ENCODE data around the gene OR51F1. TPM values are rescaled to one million over a fixed set of nuclear protein-coding genes. Genes with fewer than 3 reads are reported as not detected.

Gene OR51F1
- total and polyA plus RNA-seq, 2 of the 4 experiments (the other 2 are of a cell fraction), result not detected

- Histone ChIP-seq H4K91ac (ENCODE audit: insufficient read depth, low read depth, low read length) (no peak overlapping the region), H3K23ac (ENCODE audit: low read depth, low read length) (no peak overlapping the region), H3K4me1 (ENCODE audit: control insufficient read depth, insufficient read depth, low read length) (no peaks in the 10 kb centered on the region), H3K4ac (ENCODE audit: low read depth, low read length) (no peak overlapping the region), H3K27ac (ENCODE audit: insufficient read depth, low read length) (no peak overlapping the region), H4K20me1 (ENCODE audit: insufficient read depth, low read length) (no peaks in the 10 kb centered on the region), H3K4me3 (ENCODE audit: insufficient read depth, low read depth, low read length) (no peak overlapping the region), H3K79me1 (ENCODE audit: low read depth in 1 of 2, low read length in 2 of 2) (no peaks in the 10 kb centered on the region), H2BK5ac (ENCODE audit: low read depth, low read length, poor library complexity, severe bottlenecking) (no peak overlapping the region), H3K18ac (ENCODE audit: low read depth, low read length) (no peak overlapping the region), H2BK20ac (ENCODE audit: low read depth, low read length) (no peak overlapping the region), H3K27me3 (ENCODE audit: control insufficient read depth, insufficient read depth, low read length) (no peaks in the 10 kb centered on the region; the same call in 1 of the 2 replicates), H2BK15ac (ENCODE audit: low read depth, low read length) (no peak overlapping the region), H3K14ac (replicated peaks; ENCODE audit: low read depth, low read length) (no peak overlapping the region), H2AK9ac (replicated peaks; ENCODE audit: low read depth, low read length, poor library complexity) (no peak overlapping the region), H3K56ac (ENCODE audit: extremely low read depth, insufficient read depth, low read length) (no peak overlapping the region), H2AFZ (replicated peaks; ENCODE audit: low read length, poor library complexity) (no peak overlapping the region), H2AK5ac (ENCODE audit: low read depth, low read length) (no peak overlapping the region), H3K4me2 (ENCODE audit: low read depth, low read length) (no peak overlapping the region), H2BK120ac (ENCODE audit: low read depth, low read length) (no peak overlapping the region), H3K36me3 (ENCODE audit: control insufficient read depth, insufficient read depth, low read length) (no peaks in the 10 kb centered on the region), H4K5ac (ENCODE audit: low read depth, low read length) (no peak overlapping the region), H3K9ac (ENCODE audit: low read depth, low read length) (no peak overlapping the region), H3K9me1 (ENCODE audit: insufficient read depth, low read length) (no peaks in the 10 kb centered on the region), H4K8ac (ENCODE audit: low read depth in 2 of 2, low read length in 2 of 2) (no peak overlapping the region), H3K9me3 (ENCODE audit: control insufficient read depth, insufficient read depth, low read length) (no peaks in the 10 kb centered on the region)
- intact Hi-C loops (cut with micrococcal nuclease) (no loop called here), dilution Hi-C loops (cut with HindIII; ENCODE audit: low sequenced_read_pairs, unreplicated experiment) (no loop called here), in situ Hi-C loops (cut with MboI; ENCODE audit: low sequenced_read_pairs) (no loop called here)
- no peak for TF ChIP-seq BHLHE40 (IDR thresholded peaks at IDR 0.05; ENCODE audit: low read depth, low read length)
- ATAC-seq (ENCODE audit: low read depth), result no peak
- CTCF ChIA-PET, result no interaction called here
- no peak for DNase-seq
- BruUV-seq (replicated peaks), result no TSS peak
- POLR2A ChIA-PET (ENCODE audit: unreplicated experiment), result no interaction called here
These were observed 1.6 kb downstream of the OR51F1 start for GRCh38 chr11:4768094-4768493.
